HPDE6-E6E7 (cell line): ENCODE data around the gene TMEM121.

Source experiments
- DNase-seq: peaks from one replicate; pipeline ENCODE4 v3.0.0; 2011; ENCODE audit warnings: missing footprints; ENCODE audit errors: extremely low spot score

The TMEM121 gene

DNA sequence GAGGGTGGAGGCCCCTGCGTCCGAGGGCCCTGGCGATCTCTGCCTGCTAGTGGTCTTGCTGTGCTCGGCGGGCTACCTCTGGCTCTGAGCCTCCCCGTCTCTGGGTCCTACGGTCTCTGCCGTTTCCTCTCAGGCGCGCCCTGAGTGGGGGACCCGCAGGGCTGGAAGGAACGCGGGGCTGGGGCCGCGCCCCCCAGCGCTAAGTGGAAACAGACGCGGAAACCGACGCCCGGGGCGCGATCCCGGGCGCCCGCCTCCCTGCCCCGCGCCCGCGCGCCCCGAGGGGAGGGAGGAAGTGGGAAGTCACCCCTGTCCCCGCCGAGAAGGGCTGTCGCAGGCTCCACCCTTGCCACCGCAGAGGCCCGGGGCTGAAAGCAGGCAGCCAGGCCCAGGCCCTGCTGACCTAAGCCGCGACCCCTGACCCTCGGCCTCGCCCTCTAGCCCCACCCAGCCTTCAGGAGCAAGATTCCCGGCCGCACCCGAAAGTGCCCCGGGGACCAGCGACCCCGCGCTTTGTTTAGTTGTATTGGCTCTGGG, 38.9 kb upstream of the TMEM121 start:
- DNase-seq = no peak

GRCh38 chr14:105487986-105488777, 38.2 kb upstream of the TMEM121 start:
- DNase-seq = no peak

DNA sequence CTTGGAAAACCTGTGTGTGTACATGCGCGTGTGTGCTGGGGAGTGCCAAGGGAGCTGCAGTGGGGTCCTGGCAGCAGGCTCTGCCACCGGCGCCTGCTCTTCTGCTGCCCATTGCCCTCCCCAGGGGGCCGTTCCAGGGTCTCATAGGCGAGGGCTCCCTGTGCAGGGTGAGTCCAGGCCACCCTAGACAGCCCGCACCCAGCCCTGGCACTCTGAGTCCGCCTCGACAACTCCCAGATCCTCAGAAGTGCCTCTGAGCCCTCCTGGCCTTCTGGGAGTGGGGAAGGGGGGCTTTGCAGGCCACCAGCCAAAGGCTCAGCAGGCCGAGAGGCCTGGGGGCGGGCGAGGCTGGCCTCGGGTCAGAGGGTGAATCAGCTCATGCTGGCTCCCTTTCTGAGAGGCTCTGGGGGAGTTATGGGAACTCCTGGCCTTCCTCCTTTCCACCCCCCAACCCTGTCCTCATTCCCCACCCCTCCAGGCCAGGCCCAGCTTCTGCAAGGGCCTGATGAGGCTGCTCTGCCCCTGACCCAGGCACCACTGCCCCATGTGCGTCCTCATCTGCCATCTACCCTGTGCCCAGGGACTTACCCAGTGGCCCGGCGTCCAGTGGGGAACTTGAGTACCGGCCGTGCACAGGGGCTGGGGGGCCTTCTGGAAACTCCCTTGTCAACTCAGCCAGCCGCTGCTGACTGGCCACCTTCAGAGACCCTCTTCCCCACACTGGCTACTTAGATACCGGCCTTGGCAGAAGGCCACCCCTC, 37.4 kb upstream of the TMEM121 start:
- DNase-seq = no peak

GRCh38 chr14:105489542-105490266, 36.7 kb upstream of the TMEM121 start:
- peak; percentile 81 for DNase-seq

GRCh38 chr14:105490267-105490571, 36.2 kb upstream of the TMEM121 start:
- DNase-seq = no peak

- peak; percentile 96 for DNase-seq
Observed at GRCh38 chr14:105490572-105491365, 35.6 kb upstream of the TMEM121 start, which contains the start of gene TEDC1. TEDC1 (plus strand) TSS chr14:105491246; CDS start chr14:105491376, 130 bp downstream.

- DNase-seq = no peak
Observed at GRCh38 chr14:105491366-105491973, 34.9 kb upstream of the TMEM121 start.

- DNase-seq = no peak
Observed at GRCh38 chr14:105492031-105492970, 34.1 kb upstream of the TMEM121 start.

DNA sequence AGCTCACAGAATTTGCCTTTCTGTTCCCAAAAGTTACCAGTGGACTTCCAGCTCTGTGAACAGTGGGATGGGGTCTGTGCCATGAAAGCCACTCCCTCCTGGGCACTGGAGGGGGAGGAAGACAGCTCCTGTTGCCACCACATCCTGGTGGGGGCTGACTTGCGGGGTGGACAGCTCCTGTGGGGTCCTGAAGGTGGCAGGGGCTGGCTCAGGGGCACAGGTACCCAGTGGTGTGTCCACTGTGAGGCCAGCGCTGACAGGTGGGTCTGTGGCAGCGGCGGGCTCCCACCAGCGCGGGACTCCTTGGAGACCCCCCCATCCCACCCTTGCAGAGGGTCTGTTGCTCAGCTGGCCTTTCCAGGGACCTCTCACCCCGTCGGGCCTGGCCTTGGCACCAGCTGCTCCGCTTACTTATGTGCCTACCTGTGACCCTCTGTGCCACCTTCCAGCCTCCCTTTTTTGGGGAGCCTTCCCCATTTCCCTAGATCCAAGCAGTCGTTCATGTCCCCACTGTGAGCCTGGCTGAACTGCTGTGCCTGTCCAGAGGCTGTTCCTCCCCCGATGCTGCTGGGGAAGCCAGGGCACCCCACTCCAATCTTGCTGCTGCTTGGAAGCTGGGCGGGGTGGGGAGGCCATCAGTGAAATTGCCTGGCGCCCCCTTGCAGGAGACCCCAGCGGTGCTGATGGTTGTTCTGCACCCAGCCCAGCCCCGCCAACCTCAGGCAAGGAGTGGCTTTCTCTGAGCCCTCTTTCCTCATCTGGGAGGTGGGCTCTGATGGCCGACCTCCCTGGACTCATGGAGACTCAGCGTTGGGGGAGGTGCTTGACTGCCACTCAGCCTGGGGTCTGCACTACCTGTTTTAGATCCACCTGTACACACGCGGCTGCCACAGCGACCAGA, 33.2 kb upstream of the TMEM121 start:
- DNase-seq = no peak

DNA sequence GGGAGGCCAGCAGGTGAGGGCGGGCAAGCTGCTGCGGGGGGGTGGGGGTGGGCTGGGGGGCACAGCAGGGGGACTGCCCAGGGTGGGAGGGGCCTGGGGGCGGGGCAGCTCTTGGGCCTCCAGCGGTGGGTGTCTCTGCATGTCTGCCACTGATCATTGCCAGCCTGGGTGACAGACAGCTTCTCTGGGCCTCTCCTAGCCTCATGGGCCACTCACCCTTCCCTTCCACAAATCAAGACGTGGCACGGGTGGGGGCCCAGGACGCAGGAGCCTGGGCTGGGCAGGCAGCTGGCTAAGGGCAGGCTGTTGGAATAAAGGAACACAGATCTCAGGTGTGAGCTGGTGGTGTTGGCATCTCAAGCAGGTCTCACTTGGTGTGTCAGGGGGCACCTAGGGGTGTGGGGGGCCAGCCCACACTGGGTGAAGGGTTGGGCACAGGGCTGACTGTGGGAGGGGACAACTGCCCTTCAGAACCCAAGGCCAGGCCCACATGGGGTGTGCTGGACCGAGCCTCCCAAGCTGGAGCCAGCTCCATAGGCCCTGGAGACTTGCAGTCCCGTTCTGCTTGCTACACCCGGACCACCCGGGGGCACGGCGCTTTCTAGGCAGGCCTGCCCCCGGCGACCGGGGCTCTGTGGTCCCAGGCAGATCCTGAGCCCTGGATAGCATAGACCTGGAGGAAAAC, 32.3 kb upstream of the TMEM121 start:
- DNase-seq = no peak

DNA sequence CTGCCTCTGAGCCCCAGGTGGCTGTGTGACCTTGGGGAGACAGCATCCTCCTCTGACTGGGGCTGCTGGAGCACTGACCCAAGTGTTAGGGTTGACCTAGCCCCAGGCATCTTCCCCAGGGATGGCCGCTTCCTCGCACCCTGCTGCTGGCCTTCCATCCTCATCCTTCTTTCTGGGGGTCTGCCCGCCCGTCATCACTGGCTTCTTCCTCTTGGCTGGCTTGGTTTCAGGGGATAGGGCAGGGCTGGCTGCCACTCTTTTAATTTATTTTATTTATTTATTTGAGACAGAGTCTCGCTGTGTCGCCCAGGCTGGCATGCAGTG, 31.8 kb upstream of the TMEM121 start:
- no peak for DNase-seq

DNA sequence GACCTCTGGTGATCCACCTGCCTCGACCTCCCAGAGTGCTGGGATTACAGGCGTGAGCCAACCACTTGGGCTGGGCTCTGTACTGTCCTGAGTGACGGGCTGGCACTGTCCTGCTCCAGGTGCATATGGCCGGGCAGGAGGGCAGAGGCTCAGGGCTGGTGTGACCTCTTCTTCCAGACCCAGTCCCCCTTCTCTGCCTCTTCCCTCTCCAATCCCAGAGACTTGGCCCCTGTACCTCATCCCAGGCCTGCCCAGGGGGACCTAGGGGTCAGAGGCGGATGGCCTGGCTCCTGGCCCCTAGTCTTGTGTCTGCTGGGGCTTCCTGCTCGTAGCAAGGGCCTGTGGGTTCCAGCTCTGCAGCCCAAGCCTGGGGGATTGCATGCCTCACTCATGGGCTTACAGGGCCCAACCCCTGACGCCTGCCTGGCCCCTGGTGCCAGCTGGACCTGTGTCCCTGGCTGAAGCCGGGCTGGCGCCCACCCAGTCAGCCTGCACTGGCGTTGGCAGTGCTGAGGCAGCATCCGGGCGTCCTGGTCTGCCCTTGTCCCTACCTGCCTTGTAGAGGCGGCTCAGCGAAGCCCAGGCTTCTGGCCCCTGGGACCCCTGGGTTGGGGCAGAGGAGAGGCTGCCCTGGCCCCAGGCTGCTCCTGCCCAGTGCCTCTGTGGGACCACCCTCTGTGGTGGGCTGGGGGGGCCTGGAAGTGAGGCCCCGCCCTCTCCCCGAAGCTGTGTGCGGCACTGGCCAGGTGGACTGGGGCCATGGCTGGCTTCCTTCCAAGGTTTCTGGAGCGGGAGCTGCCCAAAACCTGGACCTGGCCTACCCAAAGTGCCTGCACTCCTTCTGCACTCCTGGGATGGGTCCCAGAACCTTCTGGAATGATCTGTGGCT, 31.0 kb upstream of the TMEM121 start:
- DNase-seq = no peak

DNA sequence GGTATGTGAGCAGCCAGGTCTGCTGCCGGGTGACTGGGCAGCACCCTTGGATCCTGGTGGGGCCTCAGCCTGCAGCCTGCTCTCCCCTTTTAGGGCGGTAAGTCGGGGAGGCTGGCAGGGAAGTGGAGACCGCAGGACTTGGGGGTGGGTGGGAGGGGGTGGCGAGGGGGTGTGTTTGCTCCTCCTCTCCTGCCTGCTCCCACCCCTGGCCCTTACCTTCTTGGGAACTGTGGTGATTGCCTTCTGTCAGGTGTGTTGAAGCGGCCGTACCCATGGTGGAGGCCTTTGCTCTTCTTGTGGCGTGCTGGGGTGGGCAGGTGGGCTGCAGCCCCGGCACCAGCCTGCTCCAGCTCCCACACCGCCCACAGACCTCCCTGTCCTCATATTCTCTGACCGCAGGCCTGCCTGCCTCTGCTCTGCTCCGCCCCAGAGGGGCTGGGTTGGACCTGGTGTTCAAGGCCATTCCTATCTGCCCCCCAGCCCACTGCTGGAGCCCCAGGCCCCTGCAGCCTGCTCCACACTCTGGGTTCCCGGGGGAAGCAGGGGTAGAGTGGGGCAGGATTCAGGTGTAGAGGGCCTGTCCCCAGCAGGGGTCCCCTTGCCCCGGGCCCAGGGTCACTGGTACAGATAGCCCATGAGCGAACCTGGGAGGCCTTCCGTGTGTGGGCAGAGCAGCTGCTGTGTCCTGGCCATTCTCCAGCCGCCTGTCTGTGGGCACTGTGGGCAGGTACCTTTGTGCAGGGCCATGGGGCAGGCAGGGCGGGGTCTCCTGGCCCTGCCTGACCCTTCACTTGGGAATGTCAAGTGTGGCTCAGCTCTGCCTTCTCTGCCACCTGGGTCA, 30.2 kb upstream of the TMEM121 start:
- no peak for DNase-seq

DNA sequence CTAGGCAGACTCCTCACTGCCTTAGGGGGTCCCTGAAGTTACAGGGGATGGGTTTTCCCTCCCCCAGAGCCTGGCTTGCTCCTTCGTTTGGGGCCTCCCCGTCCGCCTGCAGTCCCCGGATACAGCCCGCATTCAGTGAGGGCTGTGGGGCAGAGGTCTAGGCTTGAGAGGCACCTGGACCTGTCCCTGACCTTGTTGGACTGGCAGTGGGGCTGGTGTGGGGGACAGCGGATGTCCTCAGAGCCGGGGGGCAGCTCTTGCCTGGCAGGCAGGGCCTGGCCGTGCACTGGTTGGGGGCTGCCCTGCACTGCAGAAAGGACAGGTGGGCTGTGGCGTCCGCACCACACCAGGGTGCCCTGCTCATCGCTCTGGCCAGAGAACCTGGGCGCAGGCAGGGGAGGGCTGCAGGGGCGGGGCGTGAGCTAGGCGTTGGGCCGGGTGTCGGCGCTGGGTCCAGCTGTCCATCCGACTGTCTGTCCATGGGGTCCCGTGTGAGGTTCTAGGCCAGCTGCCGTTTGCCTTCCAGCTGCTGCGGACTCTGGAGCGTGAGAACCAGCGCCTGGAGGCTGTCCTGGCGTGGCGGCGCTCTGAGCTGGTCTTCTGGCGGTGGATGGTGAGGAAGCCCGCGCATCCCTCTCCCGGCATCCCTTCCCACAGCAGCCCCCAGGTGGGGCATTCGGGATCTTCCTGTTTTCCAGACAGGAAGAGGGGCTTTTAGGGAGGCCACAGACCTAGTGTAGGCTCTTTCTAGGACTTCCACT, 29.4 kb upstream of the TMEM121 start:
- DNase-seq = no peak

DNA sequence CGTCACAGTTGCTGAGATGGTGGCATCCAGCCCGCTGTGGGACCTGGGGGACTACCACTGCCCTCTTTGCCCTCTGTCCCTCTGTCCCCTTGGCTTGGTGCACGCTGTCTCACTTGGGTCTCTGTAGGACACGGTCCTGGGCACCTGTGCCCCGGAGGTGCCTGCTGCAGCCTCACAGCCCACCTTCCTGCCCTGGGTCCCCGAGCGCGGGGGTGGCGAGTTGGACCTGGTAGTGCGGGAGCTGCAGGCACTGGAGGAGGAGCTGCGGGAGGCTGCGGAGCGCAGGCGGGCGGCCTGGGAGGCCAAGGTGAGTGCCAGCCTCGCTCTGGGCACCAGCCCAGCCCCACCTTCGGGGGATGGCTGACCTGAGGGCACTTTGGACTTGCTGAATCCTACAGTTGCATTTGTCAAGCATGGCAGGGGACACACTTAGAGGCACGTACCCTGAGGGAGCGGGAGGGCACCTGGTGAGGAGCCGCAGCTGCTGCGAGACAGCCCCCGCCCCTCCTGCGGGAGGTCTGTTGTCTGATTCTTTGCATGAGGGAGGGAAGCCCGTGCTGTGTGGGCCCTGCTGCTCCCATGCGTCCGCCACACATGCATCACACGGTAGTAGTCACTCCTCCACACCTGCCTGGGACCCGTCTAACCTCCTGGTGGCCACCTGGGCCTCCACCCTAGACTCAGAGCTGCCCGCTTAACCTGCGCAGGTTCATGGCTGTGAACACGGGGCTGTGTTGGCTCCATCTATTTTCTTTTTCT, 28.5 kb upstream of the TMEM121 start:
- DNase-seq = no peak
